SK-N-SH treated with all-trans-retinoic acid at 6 μM for 48 hours (cell line): ENCODE results near the gene ZKSCAN5.

Experiments
- ARNTL ChIP-seq: fragments of 450-650 bp; formaldehyde crosslinking; IDR thresholded peaks from 2 replicates; pipeline ENCODE4 v1.5.0; 2020; ENCODE audit warnings: low read depth, mild to moderate bottlenecking, moderate library complexity, borderline replicate concordance
- CSDC2 ChIP-seq: fragments of 250-450 bp; sonication (Bioruptor Pico); IDR thresholded peaks from 2 replicates; pipeline ENCODE4 v1.5.0; 2020; ENCODE audit warnings: mild to moderate bottlenecking, moderate library complexity
- CSRNP3 ChIP-seq: fragments of 250-450 bp; sonication (Bioruptor Pico); IDR thresholded peaks from 2 replicates; pipeline ENCODE4 v1.5.1; 2021; ENCODE audit warnings: mild to moderate bottlenecking, moderate library complexity
- PATZ1 ChIP-seq: fragments of 250-450 bp; sonication (Bioruptor Pico); IDR thresholded peaks from 2 replicates; pipeline ENCODE4 v1.8.0; 2020; ENCODE audit warnings: mild to moderate bottlenecking, moderate library complexity, borderline replicate concordance
- POU6F1 ChIP-seq: fragments of 250-450 bp; sonication (Bioruptor Pico); IDR thresholded peaks from 2 replicates; pipeline ENCODE4 v1.8.0; 2021; ENCODE audit warnings: low read depth, mild to moderate bottlenecking, moderate library complexity, borderline replicate concordance
- PPARA ChIP-seq: fragments of 250-450 bp; sonication (Bioruptor Pico); IDR thresholded peaks from 2 replicates; pipeline ENCODE4 v1.5.0; 2020; ENCODE audit warnings: mild to moderate bottlenecking, borderline replicate concordance
- RARB ChIP-seq: fragments of 250-450 bp; sonication (Bioruptor Pico); IDR thresholded peaks from 2 replicates; pipeline ENCODE4 v1.8.0; 2021; ENCODE audit warnings: mild to moderate bottlenecking, moderate library complexity
- TCF4 ChIP-seq: fragments of 250-450 bp; sonication (Bioruptor Pico); IDR thresholded peaks from 2 replicates; pipeline ENCODE4 v1.8.0; 2021; ENCODE audit warnings: mild to moderate bottlenecking, moderate library complexity, borderline replicate concordance
- ZC3H10 ChIP-seq: fragments of 250-450 bp; sonication (Bioruptor Pico); IDR thresholded peaks from 2 replicates; pipeline ENCODE4 v1.5.1; 2021; ENCODE audit warnings: mild to moderate bottlenecking, moderate library complexity
- ZFP3 ChIP-seq: fragments of 250-450 bp; sonication (Bioruptor Pico); IDR thresholded peaks from 2 replicates; pipeline ENCODE4 v1.5.0; 2020; ENCODE audit warnings: mild to moderate bottlenecking, moderate library complexity
- ZFP30 ChIP-seq: fragments of 450-650 bp; formaldehyde crosslinking; IDR thresholded peaks from 2 replicates; pipeline ENCODE4 v1.5.0; 2022; ENCODE audit warnings: mild to moderate bottlenecking, moderate library complexity
- ZNF565 ChIP-seq: fragments of 450-650 bp; formaldehyde crosslinking; conservative IDR thresholded peaks from 2 replicates; pipeline ENCODE4 v1.5.0; 2020; ENCODE audit warnings: low read depth, mild to moderate bottlenecking, moderate library complexity

GRCh38 chr7:99579956-99580777 is 75.7 kb downstream of the ZKSCAN5 start:
- TF ChIP-seq ARNTL (CRISPR knock-in tag): no peak
- no peak for TF ChIP-seq ZFP3 (CRISPR knock-in tag)
- TF ChIP-seq PATZ1: no peak
- no peak for TF ChIP-seq ZC3H10 (CRISPR knock-in tag)
- no peak for TF ChIP-seq POU6F1 (CRISPR knock-in tag)
- no peak for TF ChIP-seq PPARA (CRISPR knock-in tag)
- no peak for TF ChIP-seq ZFP30 (CRISPR knock-in tag)
- no peak for TF ChIP-seq CSDC2 (CRISPR knock-in tag)
- no peak for TF ChIP-seq CSRNP3 (CRISPR knock-in tag)
- no peak for TF ChIP-seq RARB (CRISPR knock-in tag)
- TF ChIP-seq TCF4 (CRISPR knock-in tag): no peak; the same call in 1 of the 2 replicates
- TF ChIP-seq ZNF565 (CRISPR knock-in tag): no peak
